Measurements from ENCODE around the gene NUP214.
A peak's percentile ranks its signal among the peaks of the same experiment; 100 is the strongest.
"Not testable (repeated sequence)": the region's sequence is repeated elsewhere in the genome, so short reads cannot be mapped to it uniquely, and the experiment has no call there.

The NUP214 gene

GRCh38 chr9:131174681-131175239, 49.4 kb downstream of the NUP214 start:
- no peak overlapping the region for H3K4me3 Mint-ChIP-seq
- no peaks in the 10 kb centered on the region for H3K9me3 Mint-ChIP-seq
- no peaks in the 10 kb centered on the region for H3K27me3 Mint-ChIP-seq
- no peak for DNase-seq
- peaks cover 10% of the 10 kb centered on the region for H3K4me1 Mint-ChIP-seq
- CTCF ChIA-PET = interaction anchor here (10.4 kb wide), 1 partner anchor 161 kb away, joined by 161 read pairs; no protein-coding TSS in a partner anchor
- H3K27ac Mint-ChIP-seq = no peak overlapping the region
- peaks cover 63% of the 10 kb centered on the region for H3K36me3 Mint-ChIP-seq

GRCh38 chr9:131177898-131178297, 52.5 kb downstream of the NUP214 start:
- DNase-seq = no peak
- CTCF ChIA-PET = interaction anchor here (0.7 to 10.4 kb wide), 13 partner anchors 11 to 163 kb away, joined by 3 to 161 read pairs (median 4); partner anchors contain the start of gene NUP214
- H3K4me3 Mint-ChIP-seq = no peak overlapping the region
- peak overlapping the region; percentile 72 for H3K27ac Mint-ChIP-seq
- H3K36me3 Mint-ChIP-seq = peaks cover 57% of the 10 kb centered on the region
- no peaks in the 10 kb centered on the region for H3K9me3 Mint-ChIP-seq
- peaks cover 9% of the 10 kb centered on the region for H3K4me1 Mint-ChIP-seq
- no peaks in the 10 kb centered on the region for H3K27me3 Mint-ChIP-seq

DNA sequence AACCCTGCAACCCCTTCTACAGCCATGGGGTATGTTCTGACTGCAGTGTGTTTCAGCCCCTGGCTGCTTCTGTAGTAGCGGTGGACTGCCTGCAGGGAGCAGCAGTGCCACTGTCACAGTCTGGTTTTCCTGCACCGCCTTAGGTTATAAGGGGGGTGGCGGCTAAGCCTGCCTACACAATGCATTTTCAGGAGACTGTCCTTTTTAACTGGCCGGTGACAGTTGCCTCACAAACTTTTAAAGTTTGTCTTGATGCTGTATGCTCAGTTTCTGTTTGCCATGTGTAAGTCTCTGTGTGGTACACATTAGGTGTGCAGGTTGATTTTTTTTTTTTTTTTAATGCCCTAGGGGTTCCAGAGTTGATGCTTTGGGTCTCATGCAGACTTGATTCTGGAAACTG, 53.0 kb downstream of the NUP214 start:
- Mint-ChIP-seq H3K4me3 (no peak overlapping the region), H3K4me1 (peaks cover 9% of the 10 kb centered on the region), H3K27me3 (no peaks in the 10 kb centered on the region), H3K36me3 (peaks cover 56% of the 10 kb centered on the region), H3K9me3 (no peaks in the 10 kb centered on the region), H3K27ac (peak overlapping the region; percentile 72)
- peak; percentile 87 for DNase-seq
- CTCF ChIA-PET = interaction anchor here (0.7 to 10.4 kb wide), 13 partner anchors 12 to 170 kb away, joined by 3 to 161 read pairs (median 4); no protein-coding TSS in a partner anchor

GRCh38 chr9:131178926-131179325, 53.5 kb downstream of the NUP214 start:
- DNase-seq = no peak
- H3K27ac Mint-ChIP-seq = no peak overlapping the region
- H3K27me3 Mint-ChIP-seq = no peaks in the 10 kb centered on the region
- peaks cover 55% of the 10 kb centered on the region for H3K36me3 Mint-ChIP-seq
- H3K9me3 Mint-ChIP-seq = no peaks in the 10 kb centered on the region
- H3K4me3 Mint-ChIP-seq = no peak overlapping the region
- peaks cover 9% of the 10 kb centered on the region for H3K4me1 Mint-ChIP-seq
- CTCF ChIA-PET = interaction anchor here (0.6 to 10.4 kb wide), 11 partner anchors 12 to 170 kb away, joined by 3 to 161 read pairs (median 4); no protein-coding TSS in a partner anchor

DNA sequence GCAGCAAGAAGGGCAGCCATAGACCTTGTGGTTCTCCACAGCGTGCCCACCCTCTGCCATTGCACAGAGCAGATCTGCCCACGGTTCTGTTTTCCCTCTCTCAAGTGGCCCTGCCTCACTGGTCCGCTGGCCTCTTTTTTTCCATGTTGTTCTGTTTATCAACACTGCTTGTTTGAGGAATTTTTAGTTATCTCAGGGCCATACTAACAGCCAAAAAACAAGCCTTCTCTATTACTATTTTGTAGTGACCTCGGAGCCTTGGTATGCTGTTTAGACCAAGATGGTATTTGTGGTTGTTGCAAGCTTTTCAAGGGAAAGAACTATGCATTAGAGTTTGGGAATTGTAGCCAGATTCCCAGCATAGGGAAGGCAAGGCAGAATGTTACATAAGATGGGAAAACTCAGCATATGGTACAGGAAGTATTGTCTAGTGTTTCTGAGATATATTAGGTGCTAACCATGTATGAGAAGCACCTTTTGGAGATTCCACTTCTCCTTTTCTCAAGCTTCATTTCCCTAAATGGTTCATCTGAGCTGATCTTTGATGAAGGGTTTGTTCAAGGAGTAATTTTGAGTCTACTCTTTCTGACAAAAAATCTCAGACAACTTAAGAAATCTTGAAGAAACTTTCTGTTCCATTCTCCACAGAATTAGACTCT, 54.3 kb downstream of the NUP214 start:
- Mint-ChIP-seq H3K27me3 (no peaks in the 10 kb centered on the region), H3K36me3 (peaks cover 51% of the 10 kb centered on the region), H3K4me1 (peaks cover 9% of the 10 kb centered on the region), H3K4me3 (no peak overlapping the region), H3K9me3 (no peaks in the 10 kb centered on the region), H3K27ac (no peak overlapping the region)
- DNase-seq = no peak
- CTCF ChIA-PET = interaction anchor here (0.6 to 10.4 kb wide), 11 partner anchors 12 to 583 kb away, joined by 3 to 161 read pairs (median 3); no protein-coding TSS in a partner anchor

DNA sequence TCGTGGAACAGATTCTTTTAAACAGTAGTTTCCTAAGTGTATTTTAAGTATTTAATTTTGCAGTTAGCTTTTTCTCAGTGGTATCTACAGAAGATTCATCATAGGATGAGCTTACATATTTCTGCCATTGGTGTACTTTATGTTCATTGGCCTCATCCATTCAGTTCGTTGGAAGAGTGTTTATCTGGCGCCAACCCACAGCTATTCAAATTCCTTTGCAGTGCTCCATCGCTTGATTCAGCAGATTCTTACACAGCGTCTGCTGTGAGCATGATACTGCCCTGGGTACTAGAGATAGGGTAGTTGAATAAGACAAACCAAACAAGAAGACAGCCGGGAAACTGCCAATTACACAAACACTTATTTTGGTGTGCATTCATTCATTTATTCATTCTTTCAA, 55.1 kb downstream of the NUP214 start:
- H3K36me3 Mint-ChIP-seq = peaks cover 50% of the 10 kb centered on the region
- H3K4me3 Mint-ChIP-seq = no peak overlapping the region
- CTCF ChIA-PET = interaction anchor here (0.6 to 10.4 kb wide), 9 partner anchors 13 to 615 kb away, joined by 3 to 161 read pairs (median 3); no protein-coding TSS in a partner anchor
- no peak overlapping the region for H3K27ac Mint-ChIP-seq
- DNase-seq = no peak
- no peaks in the 10 kb centered on the region for H3K27me3 Mint-ChIP-seq
- H3K9me3 Mint-ChIP-seq = no peaks in the 10 kb centered on the region
- H3K4me1 Mint-ChIP-seq = peaks cover 9% of the 10 kb centered on the region

DNA sequence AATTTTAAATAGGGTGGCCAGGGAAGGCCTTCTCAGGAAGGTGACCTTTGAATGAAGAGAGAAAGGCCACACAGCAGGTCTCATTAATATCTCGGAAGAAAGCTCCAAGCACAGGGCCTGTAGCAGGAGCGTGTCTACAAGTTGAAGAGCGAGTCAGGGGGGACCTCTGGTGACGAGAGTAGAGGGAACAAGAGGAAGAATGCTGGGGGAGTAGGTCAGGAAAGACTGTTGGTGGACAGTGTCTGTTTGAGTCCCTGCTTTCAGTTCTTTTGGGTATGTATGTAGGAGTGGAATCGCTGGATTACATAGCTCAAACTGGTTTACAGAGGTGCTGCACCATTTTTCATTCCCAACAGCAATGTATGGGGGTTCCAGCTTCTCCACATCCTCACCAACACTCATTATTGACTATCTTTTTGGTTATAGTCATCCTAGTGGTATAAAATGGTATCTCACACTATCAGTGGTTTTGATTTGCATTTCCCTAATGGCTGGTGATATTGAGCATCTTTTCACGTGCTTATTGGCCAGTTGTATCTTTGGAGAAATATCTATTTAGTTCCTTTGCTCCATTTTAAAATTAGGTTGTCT, 55.8 kb downstream of the NUP214 start:
- Mint-ChIP-seq H3K27me3 (no peaks in the 10 kb centered on the region), H3K36me3 (peaks cover 50% of the 10 kb centered on the region), H3K4me3 (no peak overlapping the region), H3K27ac (no peak overlapping the region), H3K4me1 (peaks cover 9% of the 10 kb centered on the region), H3K9me3 (no peaks in the 10 kb centered on the region)
- no peak for DNase-seq
- CTCF ChIA-PET = interaction anchor here (0.6 to 10.4 kb wide), 3 partner anchors 15 to 472 kb away, joined by 3 to 161 read pairs (median 3); no protein-coding TSS in a partner anchor

DNA sequence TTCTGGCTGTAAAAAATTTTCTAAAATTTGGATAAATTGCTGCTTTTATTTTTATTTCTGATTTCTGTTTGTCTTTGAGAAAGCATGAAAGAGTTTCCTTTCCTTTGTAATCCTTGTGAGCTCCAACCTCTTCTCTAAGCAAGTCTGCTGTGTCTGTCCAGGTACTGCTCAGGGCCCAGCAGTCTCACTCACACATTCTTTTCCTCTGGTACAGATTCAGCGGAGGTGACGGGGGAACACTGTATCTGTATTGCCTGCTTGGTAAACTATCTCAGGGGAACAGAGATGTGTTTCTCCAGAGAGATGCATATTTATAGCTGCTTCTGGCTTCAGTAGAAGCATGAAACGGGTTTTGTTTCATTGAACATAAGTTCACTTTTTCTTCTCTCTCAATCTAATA, 60.5 kb downstream of the NUP214 start:
- no peaks in the 10 kb centered on the region for H3K27me3 Mint-ChIP-seq
- CTCF ChIA-PET = no interaction called here
- no peak overlapping the region for H3K4me3 Mint-ChIP-seq
- no peak for DNase-seq
- H3K27ac Mint-ChIP-seq = no peak overlapping the region
- no peaks in the 10 kb centered on the region for H3K4me1 Mint-ChIP-seq
- no peaks in the 10 kb centered on the region for H3K9me3 Mint-ChIP-seq
- H3K36me3 Mint-ChIP-seq = peaks cover 42% of the 10 kb centered on the region

GRCh38 chr9:131186622-131187021, 61.2 kb downstream of the NUP214 start:
- Mint-ChIP-seq H3K36me3 (peaks cover 37% of the 10 kb centered on the region), H3K27ac (no peak overlapping the region)
- CTCF ChIA-PET = no interaction called here

DNA sequence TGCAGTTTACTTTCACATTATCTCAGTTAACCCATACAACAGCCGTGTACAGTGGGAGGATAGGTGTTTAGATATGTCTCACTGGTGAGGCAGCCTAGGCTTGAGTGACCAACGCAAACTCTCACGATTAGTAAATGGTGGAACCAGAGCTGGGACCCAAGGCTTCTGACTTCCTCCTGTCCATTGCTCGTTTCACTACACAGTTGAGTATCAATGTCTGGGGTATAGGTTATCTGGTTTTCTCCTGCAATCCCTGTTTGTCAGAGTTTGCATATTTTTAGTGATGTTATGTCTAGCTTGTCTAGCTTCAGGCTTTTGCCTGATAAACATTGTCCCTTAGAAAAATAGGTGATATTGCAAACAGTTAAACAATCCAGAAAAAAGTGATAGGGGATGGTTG, 62.6 kb downstream of the NUP214 start:
- H3K4me1 Mint-ChIP-seq = no peaks in the 10 kb centered on the region
- H3K36me3 Mint-ChIP-seq = peaks cover 34% of the 10 kb centered on the region
- no peaks in the 10 kb centered on the region for H3K9me3 Mint-ChIP-seq
- no peaks in the 10 kb centered on the region for H3K27me3 Mint-ChIP-seq
- no peak overlapping the region for H3K4me3 Mint-ChIP-seq
- CTCF ChIA-PET = no interaction called here
- DNase-seq = no peak
- no peak overlapping the region for H3K27ac Mint-ChIP-seq

More at GRCh38 chr9:131186622-131187021, 61.2 kb downstream of the NUP214 start:
- H3K27me3 Mint-ChIP-seq = no peaks in the 10 kb centered on the region
- DNase-seq = no peak
- H3K4me3 Mint-ChIP-seq = no peak overlapping the region
- H3K4me1 Mint-ChIP-seq = no peaks in the 10 kb centered on the region
- H3K9me3 Mint-ChIP-seq = no peaks in the 10 kb centered on the region

DNA sequence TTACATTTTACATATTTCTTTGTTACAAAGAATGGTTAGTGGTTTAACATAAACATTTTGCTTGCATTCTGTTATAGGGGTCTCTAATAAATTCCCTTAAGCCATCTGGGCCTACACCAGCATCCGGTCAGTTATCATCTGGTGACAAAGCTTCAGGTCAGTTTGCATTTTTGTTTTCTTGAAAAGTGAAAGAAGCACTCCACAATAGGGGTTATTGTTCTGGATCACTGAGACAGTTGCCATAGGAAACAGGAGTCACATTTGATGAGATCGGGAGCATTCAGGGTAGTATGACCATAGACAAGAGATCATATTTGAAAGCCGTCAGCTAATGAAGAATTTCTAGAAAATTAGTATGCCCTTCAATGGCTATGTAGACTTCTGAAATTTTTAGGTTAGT, 63.6 kb downstream of the NUP214 start:
- CTCF ChIA-PET = no interaction called here
- Mint-ChIP-seq H3K27ac (no peak overlapping the region), H3K27me3 (no peaks in the 10 kb centered on the region), H3K9me3 (no peaks in the 10 kb centered on the region), H3K4me3 (no peak overlapping the region), H3K4me1 (no peaks in the 10 kb centered on the region), H3K36me3 (peaks cover 36% of the 10 kb centered on the region)
- no peak for DNase-seq

GRCh38 chr9:131190191-131190590, 64.8 kb downstream of the NUP214 start:
- CTCF ChIA-PET = no interaction called here
- no peak overlapping the region for H3K4me3 Mint-ChIP-seq
- H3K27me3 Mint-ChIP-seq = no peaks in the 10 kb centered on the region
- H3K4me1 Mint-ChIP-seq = no peaks in the 10 kb centered on the region
- H3K9me3 Mint-ChIP-seq = no peaks in the 10 kb centered on the region
- H3K27ac Mint-ChIP-seq = no peak overlapping the region
- DNase-seq = no peak
- H3K36me3 Mint-ChIP-seq = peaks cover 41% of the 10 kb centered on the region

DNA sequence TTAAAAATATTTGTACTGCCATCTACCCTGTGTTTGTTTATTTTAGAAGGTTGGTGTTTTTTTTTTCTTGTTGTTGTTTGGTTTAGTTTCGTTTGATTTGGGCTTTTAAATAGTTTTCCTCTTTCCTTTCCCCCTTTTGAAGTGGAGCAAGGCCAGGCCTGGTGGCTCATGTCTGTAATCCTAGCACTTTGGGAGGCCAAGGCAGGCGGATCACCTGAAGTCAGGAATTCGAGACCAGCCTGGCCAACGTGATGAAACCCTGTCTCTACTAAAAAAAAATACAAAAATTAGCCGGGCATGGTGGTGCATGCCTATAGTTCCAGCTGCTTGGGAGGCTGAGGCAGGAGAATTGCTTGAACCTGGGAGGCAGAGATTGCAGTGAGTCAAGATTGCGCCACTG, 65.6 kb downstream of the NUP214 start:
- DNase-seq, CTCF ChIA-PET, H3K9me3 Mint-ChIP-seq, H3K27me3 Mint-ChIP-seq, H3K27ac Mint-ChIP-seq, H3K4me1 Mint-ChIP-seq, H3K4me3 Mint-ChIP-seq: not testable (repeated sequence)
- H3K36me3 Mint-ChIP-seq = peaks cover 39% of the 10 kb centered on the region

GRCh38 chr9:131191857-131192256, 66.5 kb downstream of the NUP214 start:
- peaks cover 37% of the 10 kb centered on the region for H3K36me3 Mint-ChIP-seq
- no peaks in the 10 kb centered on the region for H3K27me3 Mint-ChIP-seq
- no peaks in the 10 kb centered on the region for H3K4me1 Mint-ChIP-seq
- DNase-seq = no peak
- no peak overlapping the region for H3K4me3 Mint-ChIP-seq
- H3K27ac Mint-ChIP-seq = no peak overlapping the region
- CTCF ChIA-PET = interaction anchor here (0.8 kb wide), 1 partner anchor 13 kb away, joined by 5 read pairs; no protein-coding TSS in a partner anchor
- H3K9me3 Mint-ChIP-seq = no peaks in the 10 kb centered on the region
